HAP-1 (cell line): ENCODE data around the gene RAB15.

Source experiments
- DNase-seq, 2 experiments: peaks; one replicate each; pipeline ENCODE4 v3.0.0-alpha.2; 2016 to 2020; ENCODE audit warnings: low spot score in 2 of 2
- H3K27me3 ChIP-seq: fragments of 250-450 bp; sonication (Bioruptor Pico); 2 replicates; pipeline ENCODE4 v1.5.1; 2020; ENCODE audit warnings: low read depth, mild to moderate bottlenecking, moderate library complexity
- H3K36me3 ChIP-seq: fragments of 250-450 bp; sonication (Bioruptor Pico); replicated peaks from 2 replicates; pipeline ENCODE4 v1.5.1; 2020; ENCODE audit warnings: mild to moderate bottlenecking
- H3K4me1 ChIP-seq: fragments of 250-450 bp; sonication (Bioruptor Pico); 2 replicates; pipeline ENCODE4 v1.5.1; 2020; ENCODE audit warnings: mild to moderate bottlenecking
- H3K4me3 ChIP-seq: fragments of 250-450 bp; sonication (Bioruptor Pico); 2 replicates; pipeline ENCODE4 v1.5.1; 2020; ENCODE audit warnings: mild to moderate bottlenecking, moderate library complexity
- H3K9me3 ChIP-seq: fragments of 250-450 bp; sonication (Bioruptor Pico); 2 replicates; pipeline ENCODE4 v1.5.1; 2020; ENCODE audit warnings: mild to moderate bottlenecking, moderate library complexity
- in situ Hi-C: fragments of 300-500 bp; cut with MboI; formaldehyde crosslinking; loops from 3 replicates; pipeline ENCODE4 v1.14.3; 2020; ENCODE audit warnings: low sequenced_read_pairs, inconsistent platforms, mixed read lengths

The RAB15 gene

DNA sequence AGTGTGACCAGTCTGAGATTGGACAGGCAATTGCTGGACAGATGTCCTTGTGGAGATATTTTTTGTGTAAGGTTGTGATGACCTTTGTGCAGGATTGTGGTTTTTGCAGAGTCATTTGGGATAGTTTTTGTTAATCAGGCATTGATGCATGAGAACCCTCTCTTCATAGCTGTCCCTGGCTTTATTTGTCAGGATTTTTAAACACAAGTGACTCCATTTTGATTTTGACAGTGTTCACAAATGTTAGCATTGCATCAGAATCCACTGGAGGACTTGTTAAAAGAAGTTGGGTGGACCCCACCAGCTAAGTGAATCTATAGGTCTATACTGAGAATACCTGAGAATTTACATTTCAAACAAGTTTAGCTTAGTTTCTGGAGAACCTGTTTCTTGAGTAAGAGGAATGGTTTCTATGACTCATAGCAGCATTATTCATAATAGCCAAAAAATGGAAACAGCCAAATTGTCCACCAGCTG is 26.4 kb upstream of the RAB15 start:
- Histone ChIP-seq H3K9me3 (no peaks in the 10 kb centered on the region), H3K4me1 (peaks cover 17% of the 10 kb centered on the region), H3K4me3 (no peak overlapping the region), H3K27me3 (no peaks in the 10 kb centered on the region), H3K36me3 (0 out of 2 replicates have a peak, but pooled peaks cover under 1% of the 10 kb centered on the region)
- DNase-seq = no peak
- in situ Hi-C loops = no loop called here

DNA sequence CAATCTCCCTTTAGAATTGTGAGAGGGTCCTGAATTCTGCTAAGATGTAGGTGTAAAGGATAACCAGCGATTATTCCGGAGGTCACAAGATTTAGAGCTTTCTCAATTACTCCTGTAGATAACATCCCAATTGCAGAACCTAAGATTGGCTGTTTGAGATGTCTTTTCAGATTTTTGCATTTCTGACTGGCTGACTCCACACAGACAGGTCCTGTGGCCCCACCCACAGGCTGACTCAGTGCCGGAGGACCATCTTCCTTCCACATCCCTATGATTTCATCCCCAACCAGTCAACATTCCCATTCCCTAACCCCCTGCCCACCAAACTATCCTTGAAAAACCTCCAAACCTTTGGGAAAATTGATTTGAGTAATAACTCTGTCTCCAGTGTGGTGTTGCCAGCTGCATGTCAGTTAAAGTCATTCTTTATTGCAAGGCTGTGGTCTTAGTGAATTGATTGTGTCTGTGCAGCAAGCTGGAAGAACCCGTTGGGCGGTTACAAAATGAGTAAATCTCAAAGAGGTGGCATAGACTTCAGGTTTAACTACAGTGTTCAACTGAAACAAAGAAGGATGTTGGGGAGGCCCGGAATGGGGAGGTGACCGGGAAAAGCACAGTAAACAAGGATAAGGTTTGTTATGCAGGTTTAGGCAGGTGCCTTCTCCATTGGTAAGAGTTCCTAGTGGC is 25.1 kb upstream of the RAB15 start:
- DNase-seq = no peak
- peaks cover 13% of the 10 kb centered on the region for H3K4me1 ChIP-seq
- no peak overlapping the region for H3K4me3 ChIP-seq

DNA sequence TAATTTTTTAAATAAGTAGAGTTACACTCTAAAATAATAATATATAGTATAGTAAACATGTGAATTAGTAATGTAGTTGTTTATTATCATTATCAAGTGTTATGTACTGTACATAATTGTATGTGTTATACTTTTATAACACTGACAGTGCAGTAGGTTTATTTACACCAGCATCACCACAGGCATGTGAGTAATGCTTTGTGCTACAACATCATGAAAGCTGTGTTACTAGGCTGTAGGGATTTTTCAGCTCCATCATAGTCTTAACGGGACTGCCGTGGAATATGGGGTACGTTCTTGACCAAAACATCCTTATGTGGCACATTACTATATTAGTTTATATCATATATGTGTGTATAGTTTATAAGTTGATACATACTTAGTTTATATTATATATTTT is 23.2 kb upstream of the RAB15 start:
- Histone ChIP-seq H3K27me3 (no peaks in the 10 kb centered on the region), H3K4me3 (no peak overlapping the region), H3K9me3 (no peaks in the 10 kb centered on the region), H3K36me3 (no peaks in the 10 kb centered on the region), H3K4me1 (peaks cover 18% of the 10 kb centered on the region)
- DNase-seq = no peak
- in situ Hi-C loops = no loop called here

More for the DNA sequence above, 25.1 kb upstream of the RAB15 start:
- Histone ChIP-seq H3K36me3 (no peaks in the 10 kb centered on the region), H3K9me3 (no peaks in the 10 kb centered on the region), H3K27me3 (no peaks in the 10 kb centered on the region)
- in situ Hi-C loops = no loop called here

DNA sequence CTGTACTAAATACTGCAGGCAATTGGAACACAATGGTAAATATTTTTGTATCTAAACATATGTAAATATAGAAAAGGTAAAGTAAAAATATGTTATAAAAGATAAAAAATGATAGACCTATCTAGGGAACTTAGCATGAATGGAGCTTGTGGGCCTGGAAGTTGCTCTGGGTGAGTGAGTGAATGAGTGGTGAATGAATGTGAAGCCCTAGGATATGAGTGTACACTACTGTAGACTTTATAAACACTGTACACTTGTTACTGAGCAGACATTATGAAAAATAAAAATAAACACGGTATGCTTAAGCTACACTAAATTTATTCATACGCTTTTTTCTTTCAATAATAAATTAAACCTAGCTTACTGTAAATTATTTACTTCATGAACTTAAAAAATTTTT is 22.4 kb upstream of the RAB15 start:
- Histone ChIP-seq H3K9me3 (no peaks in the 10 kb centered on the region), H3K4me1 (peaks cover 18% of the 10 kb centered on the region), H3K27me3 (no peaks in the 10 kb centered on the region), H3K4me3 (no peak overlapping the region), H3K36me3 (no peaks in the 10 kb centered on the region)
- in situ Hi-C loops = no loop called here
- no peak for DNase-seq

DNA sequence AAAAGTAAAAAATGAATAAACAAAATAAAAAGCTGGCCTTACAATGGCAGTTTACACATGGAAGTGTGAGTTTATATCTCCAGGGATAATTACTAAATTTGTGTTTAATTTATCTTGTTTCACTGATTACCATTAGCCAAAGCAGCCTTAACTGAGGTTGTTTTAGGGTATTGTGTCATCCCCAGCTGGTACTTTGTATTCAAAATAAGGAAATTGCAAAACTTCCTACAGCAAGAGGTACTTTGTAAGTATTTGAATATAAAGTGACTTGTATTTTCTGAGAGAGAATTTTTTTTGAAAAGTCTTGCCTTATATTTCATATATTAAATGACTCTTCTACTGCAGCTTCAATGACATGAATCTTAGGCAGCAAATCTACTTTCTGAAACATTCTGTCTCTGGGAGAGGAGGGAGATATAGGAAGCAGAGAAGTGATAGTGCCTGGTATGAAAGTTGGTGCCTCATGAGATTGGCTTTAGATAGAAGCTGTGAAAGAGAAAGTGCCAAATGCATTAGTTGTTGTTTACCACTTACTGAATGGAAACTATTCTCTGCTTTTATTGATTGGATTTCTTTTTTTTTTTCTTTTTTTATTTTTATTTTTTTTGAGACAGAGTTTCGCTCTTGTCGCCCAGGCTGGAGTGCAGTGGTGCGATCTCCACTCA is 21.3 kb upstream of the RAB15 start:
- in situ Hi-C loops = no loop called here

DNA sequence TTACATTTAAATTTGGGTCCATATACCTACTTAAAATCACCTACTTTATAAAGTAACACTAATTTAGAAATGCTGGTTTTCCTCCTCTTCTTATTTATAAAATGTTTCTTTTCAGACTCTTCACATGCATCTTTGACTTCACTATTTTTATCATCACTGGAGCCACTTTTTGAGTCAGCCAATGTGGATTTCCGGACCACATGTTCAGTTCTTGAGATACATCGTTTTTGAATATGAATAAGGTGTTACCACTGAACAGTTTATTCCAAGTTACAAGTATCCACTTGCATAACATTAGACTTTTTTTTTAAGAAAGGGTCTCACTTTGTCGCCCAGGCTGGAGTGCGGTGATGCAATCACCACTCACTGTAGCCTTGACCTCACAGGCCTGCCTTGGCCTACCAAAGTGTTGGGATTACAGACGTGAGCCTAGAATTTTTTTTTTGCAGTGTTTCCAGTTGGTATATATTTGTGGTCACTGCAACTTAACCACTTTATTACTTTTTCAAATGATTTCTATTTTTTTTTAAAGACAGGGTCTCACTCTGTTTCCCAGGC is 20.3 kb upstream of the RAB15 start:
- Histone ChIP-seq H3K27me3 (no peaks in the 10 kb centered on the region), H3K36me3 (no peaks in the 10 kb centered on the region), H3K9me3 (no peaks in the 10 kb centered on the region), H3K4me3 (no peak overlapping the region), H3K4me1 (peaks cover 7% of the 10 kb centered on the region)
- in situ Hi-C loops = no loop called here
- DNase-seq = peak; percentile 38 to 56

More for the DNA sequence above, 21.3 kb upstream of the RAB15 start:
- Histone ChIP-seq H3K27me3 (no peaks in the 10 kb centered on the region), H3K4me1 (peaks cover 16% of the 10 kb centered on the region), H3K36me3 (no peaks in the 10 kb centered on the region), H3K9me3 (no peaks in the 10 kb centered on the region), H3K4me3 (no peak overlapping the region)
- no peak for DNase-seq

DNA sequence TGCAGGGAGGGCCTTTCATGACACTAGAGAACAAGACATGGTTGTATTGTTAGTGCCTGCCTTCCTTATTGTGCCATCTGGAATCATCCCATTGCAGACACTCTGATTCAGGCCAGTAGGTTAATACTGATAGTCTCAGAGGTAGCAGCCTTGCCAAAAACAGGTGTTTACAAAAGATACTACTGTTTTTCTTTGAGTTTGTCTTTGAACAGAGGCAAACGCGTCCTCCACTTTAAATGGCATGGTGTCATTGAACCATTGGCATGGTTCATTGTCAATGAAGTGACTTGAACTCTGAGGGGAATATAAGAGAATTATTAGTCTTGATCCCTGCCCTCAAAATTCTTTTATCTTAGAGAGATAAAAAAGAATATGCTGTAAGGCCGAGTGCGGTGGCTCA is 18.8 kb upstream of the RAB15 start:
- Histone ChIP-seq H3K9me3 (no peaks in the 10 kb centered on the region), H3K4me3 (no peak overlapping the region), H3K36me3 (no peaks in the 10 kb centered on the region), H3K4me1 (peaks cover 11% of the 10 kb centered on the region), H3K27me3 (no peaks in the 10 kb centered on the region)
- in situ Hi-C loops = no loop called here
- no peak for DNase-seq

DNA sequence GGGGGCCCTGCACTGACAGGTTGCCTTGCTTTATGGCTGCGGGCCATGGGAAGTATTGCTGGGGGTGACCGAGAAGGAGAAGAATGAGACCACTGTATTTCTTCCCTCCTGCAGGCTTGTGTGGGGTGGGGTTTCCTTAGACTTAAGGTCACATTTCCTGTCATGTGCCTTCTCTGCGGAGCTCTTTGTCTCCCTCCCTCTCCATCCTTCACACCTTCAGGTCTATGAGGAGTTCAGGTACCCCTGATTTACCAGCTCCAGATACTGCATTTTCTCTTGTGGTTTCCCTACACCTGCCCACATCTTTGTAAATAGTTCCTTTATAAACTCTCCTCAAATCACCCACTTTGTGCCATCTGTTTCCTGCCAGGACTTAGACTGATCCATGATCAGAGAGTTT is 18.2 kb upstream of the RAB15 start:
- H3K4me1 ChIP-seq = peaks cover 12% of the 10 kb centered on the region

DNA sequence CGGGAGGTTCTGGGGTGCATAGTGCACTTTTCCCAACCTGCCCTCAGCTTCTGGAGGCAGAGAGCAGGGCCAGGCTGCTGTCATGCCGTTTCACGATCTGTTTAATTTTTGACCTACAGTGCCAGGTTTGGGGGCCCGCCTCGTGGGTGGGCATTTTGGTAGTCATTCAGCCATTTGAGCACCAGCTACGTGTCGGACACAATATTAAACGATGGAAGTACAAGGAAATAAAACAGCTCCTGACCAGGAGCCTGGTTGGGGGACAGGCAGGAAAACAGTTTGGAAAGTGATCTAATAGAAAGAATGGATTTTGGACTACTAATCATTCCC is 15.3 kb upstream of the RAB15 start:
- H3K9me3 ChIP-seq = no peaks in the 10 kb centered on the region
- in situ Hi-C loops = no loop called here
- H3K4me3 ChIP-seq = peak overlapping the region; percentile 61
- H3K4me1 ChIP-seq = peaks cover 16% of the 10 kb centered on the region
- H3K36me3 ChIP-seq = no peaks in the 10 kb centered on the region
- no peak for DNase-seq
- no peaks in the 10 kb centered on the region for H3K27me3 ChIP-seq

More for the DNA sequence above, 18.2 kb upstream of the RAB15 start:
- no peaks in the 10 kb centered on the region for H3K36me3 ChIP-seq
- no peak overlapping the region for H3K4me3 ChIP-seq
- in situ Hi-C loops = no loop called here
- DNase-seq = no peak
- H3K27me3 ChIP-seq = no peaks in the 10 kb centered on the region
- no peaks in the 10 kb centered on the region for H3K9me3 ChIP-seq

DNA sequence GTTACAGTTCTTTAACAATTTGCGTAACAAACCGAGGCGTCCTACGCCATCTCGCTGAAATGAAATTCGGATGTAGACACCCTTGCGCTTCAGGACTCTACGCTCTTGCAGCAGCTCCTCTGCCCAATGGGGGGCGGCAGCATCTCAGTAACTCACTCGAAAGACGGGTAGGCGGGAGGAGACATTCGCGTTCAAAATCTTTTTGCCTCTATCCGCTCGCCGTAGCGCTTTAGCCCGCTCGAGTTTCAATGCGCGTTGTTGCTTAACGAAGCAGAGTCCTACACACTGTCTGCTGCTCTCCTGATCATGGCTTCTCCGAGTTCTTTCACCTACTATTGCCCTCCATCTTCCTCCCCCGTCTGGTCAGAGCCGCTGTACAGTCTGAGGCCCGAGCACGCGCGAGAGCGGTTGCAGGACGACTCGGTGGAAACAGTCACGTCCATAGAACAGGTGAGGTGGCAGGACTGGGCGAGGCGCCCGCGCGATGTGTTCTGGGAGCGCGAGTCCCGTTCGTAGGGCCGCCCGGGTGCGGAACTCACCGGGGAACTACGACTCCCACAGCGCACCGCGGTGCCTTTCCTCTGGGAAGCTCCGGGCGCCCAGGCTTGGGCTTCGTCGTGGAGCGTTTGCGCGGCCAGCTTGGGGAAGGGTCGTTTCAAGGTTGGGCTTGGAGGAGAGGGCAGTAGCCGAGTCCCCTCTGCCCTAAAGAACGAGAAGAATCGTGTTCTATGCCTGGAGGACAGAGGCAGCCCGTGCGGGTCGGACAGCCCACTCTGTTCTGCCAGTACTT is 14.7 kb upstream of the RAB15 start, which contains the start of gene FNTB:
FNTB (plus strand) TSS at position 248 of the 790 bp plus-strand sequence; CDS start at position 307, 59 bp downstream.
- Histone ChIP-seq H3K36me3 (no peaks in the 10 kb centered on the region), H3K27me3 (no peaks in the 10 kb centered on the region), H3K9me3 (no peaks in the 10 kb centered on the region), H3K4me1 (peaks cover 11% of the 10 kb centered on the region), H3K4me3 (peak within 1 kb of the TSS; percentile 61)
- in situ Hi-C loops = no loop called here
- DNase-seq = peak; percentile 95

DNA sequence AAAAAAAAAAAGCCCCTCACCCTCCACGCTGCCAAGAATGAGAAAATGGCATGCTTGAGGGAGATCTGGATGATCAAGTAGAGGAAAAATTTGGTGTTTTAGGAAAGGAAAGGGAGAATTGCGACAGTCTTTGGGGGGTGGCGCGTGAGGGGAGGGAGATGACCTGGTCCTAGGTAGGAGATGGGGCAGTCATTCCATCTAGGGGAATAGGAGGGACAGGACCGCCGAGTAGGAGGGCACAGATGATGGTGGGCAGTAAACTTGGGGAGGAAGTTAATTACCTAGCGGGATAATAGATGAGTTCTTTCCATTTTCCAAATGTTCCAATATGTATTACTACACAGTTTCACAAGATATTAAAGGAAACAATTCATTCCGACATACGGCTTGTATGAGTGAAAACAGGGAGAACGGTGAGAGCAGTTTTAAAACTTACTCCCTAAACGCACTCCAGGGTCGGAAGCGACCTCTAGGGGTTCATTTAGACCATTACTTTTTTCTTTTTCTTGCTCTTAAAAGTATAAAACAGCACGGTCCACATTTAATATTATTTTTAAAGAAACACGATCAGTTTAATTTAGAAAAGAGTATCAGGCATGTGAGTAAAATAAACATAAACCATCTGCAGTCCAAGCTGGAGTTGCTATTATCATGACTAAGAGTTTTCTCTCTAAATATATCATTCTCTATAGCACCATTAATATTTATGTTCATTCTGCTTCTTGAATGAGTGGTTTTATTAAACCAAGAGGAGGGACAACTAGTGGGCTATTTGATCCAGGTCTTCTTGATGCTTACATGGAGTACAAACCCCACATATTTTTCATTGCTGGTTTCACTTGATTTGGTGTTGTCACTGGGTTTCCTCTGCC is 11.5 kb upstream of the RAB15 start:
- peaks cover 35% of the 10 kb centered on the region for H3K4me1 ChIP-seq
- in situ Hi-C loops = no loop called here
- peak; percentile 64 to 72 for DNase-seq
- H3K4me3 ChIP-seq = peak overlapping the region; percentile 12; the same call in 1 of the 2 replicates
- H3K36me3 ChIP-seq = no peaks in the 10 kb centered on the region
- H3K27me3 ChIP-seq = no peaks in the 10 kb centered on the region
- no peaks in the 10 kb centered on the region for H3K9me3 ChIP-seq

DNA sequence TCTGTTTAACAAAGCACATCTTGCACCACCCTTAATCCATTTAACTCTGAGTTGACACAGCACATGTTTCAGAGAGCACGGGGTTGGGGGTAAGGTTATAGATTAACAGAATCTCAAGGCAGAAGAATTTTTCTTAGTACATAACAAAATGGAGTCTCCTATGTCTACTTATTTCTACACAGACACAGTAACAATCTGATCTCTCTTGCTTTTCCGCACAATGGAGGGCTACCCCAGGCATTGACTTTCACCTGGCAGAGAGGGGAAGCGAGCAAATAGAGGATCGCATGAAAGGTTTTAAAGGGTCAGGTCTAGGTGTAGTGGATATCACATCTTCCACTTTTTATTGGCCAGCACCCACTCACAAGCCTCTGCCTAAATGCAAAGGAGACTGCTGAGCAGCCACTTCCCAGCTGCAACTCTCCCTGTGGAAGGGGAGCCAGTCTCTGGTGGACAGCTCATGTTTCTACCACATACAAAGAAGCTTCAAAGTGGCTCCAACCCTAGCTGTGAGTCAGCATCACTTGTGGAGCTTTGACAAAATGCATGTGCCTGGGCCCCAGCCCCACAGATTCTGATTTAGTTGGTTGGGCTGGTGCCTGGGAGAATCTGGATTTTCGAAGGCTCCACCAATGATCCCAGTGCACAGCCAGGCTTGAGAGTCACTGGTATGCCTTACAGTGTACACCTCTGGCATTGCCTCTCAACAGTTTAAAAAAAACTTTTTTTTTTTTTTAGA is 7.4 kb upstream of the RAB15 start:
- peak; percentile 57 to 59 for DNase-seq
- Histone ChIP-seq H3K36me3 (no peaks in the 10 kb centered on the region), H3K4me3 (no peak overlapping the region), H3K4me1 (peaks cover 49% of the 10 kb centered on the region), H3K9me3 (no peaks in the 10 kb centered on the region), H3K27me3 (no peaks in the 10 kb centered on the region)
- in situ Hi-C loops = no loop called here
